Skeletal muscle cell (primary cell): ENCODE results near the gene EIF1AD.
A peak's percentile ranks its signal among the peaks of the same experiment; 100 is the strongest.
"Not testable (repeated sequence)": the region's sequence is repeated elsewhere in the genome, so short reads cannot be mapped to it uniquely, and the experiment has no call there.

ENCODE experiments used
- DNase-seq: peaks from one replicate; pipeline ENCODE4 v3.0.0-alpha.2; 2010; ENCODE audit warnings: low read depth
- H3K4me3 ChIP-seq: 2 replicates; pipeline ENCODE4 v1.5.1; 2011; ENCODE audit warnings: low read depth, mild to moderate bottlenecking, control low read depth, low read length, moderate library complexity

EIF1AD gene

DNA sequence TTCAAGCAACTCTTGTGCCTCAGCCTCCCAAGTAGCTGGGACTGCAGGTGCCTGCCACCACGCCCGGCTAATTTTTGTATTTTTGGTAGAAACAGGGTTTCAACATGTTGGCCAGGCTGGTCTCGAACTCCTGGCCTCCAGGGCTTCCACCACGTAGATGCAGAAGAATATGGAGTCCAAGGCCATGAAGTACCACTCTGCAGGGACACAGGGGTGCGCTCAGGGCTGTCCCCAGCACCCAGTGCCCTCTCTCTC, 21.2 kb upstream of the EIF1AD start:
- not testable (repeated sequence) for H3K4me3 ChIP-seq, DNase-seq

DNA sequence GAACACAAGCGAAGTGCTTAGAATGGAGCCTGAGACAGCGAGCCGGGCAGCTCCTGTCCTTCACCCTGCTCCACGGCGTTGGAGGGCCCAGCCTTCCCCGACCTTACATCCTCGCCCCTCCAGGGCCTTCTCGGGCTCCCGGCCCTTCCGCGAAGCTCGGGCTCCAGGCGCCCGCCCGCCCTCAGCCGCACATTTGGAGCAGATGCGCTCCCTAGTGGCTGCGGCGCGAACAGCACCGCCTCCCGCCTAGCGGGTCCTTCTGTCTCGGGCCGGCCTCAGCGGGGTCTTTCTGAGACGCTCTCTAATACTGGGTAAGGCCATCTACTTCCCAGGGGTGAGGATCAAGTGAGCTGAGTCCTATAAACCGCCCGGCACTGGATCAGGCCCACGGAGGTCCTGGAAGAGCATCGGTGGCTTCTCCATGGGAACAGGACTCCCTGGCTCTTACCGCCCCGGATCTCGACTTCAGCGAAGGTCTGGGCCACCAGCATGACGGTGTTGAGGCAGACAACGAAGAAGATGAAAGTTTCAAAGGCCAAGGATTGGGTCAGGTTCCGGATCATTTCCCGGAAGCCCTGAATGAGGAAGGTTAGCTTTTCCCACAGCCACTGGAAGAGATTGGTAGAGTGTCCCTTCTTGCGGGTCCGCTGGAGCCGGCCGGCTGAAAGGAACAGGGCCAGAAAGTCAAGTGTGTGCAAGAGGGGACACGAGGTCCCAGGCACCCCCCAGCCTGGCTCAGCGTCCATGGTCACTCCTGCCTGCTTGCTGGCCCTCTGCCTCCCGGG, 20.6 kb upstream of the EIF1AD start:
- DNase-seq: no peak
- no peak overlapping the region for H3K4me3 ChIP-seq

DNA sequence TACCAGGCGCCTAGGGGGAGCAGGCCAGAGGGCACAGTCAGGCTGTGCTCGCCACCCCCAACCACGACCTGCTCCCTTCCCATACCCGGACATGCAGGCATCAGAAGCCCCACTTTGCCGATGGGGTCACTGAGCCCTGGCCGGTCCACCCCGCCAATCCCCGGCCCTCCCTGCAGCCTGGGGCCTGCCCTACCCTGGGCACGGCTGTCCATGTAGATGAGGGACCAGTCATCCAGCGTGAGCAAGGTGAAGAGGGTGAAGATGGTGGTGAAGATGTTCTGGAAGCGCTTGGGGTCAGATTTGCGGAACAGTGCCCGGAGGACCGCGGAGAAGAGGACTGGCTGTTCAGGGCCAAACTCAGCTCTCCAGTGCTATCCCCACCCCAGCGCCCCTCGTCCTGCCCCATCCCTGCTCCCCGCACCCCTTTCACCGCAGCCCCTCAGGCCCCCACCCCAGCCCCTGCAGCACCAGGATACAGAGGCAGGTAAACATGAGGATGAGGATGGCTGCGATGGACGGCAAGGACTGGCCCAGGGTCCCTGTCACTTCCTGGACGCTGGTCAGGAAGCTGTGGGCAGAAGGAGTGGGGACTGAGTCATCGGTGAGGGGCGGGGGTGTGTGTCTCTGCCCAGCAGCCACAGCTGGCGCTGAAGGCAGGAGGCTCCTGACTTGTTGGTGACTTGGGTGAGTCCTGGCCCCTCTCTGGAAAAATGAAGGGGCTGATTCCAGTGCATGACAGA, 18.8 kb upstream of the EIF1AD start:
- no peak overlapping the region for H3K4me3 ChIP-seq
- peak; percentile 26 for DNase-seq

GRCh38 chr11:66020212-66020611, 18.3 kb upstream of the EIF1AD start:
- no peak overlapping the region for H3K4me3 ChIP-seq

GRCh38 chr11:66017321-66017720, 15.4 kb upstream of the EIF1AD start:
- DNase-seq: no peak

More at GRCh38 chr11:66020212-66020611, 18.3 kb upstream of the EIF1AD start:
- no peak for DNase-seq

GRCh38 chr11:66016793-66017177, 14.8 kb upstream of the EIF1AD start:
- DNase-seq: no peak
- no peak overlapping the region for H3K4me3 ChIP-seq

More at GRCh38 chr11:66017321-66017720, 15.4 kb upstream of the EIF1AD start:
- no peak overlapping the region for H3K4me3 ChIP-seq

GRCh38 chr11:66015936-66016792, 14.2 kb upstream of the EIF1AD start:
- DNase-seq: no peak
- H3K4me3 ChIP-seq: no peak overlapping the region

DNA sequence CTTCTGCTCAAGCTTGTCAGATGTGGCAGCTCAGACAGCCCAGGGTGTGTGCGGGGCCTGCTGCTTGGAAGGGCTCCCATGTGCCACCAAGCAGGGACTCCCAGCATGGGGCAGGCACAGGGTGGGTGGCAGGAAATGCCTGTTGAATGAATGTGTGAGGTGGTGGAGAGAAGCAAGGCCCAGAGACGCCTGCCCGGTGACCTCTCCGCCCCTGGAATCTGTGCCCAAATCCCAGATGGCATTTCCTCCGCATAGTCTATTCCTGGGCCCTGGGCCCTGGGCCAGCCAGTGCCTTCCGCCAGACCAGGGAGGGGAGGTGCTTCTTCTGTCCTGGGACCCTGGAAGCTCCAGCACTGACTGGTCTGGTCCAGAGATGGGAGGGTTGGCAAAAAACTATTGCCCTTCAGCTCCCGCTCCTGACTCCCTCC, 13.5 kb upstream of the EIF1AD start:
- H3K4me3 ChIP-seq: no peak overlapping the region
- no peak for DNase-seq

DNA sequence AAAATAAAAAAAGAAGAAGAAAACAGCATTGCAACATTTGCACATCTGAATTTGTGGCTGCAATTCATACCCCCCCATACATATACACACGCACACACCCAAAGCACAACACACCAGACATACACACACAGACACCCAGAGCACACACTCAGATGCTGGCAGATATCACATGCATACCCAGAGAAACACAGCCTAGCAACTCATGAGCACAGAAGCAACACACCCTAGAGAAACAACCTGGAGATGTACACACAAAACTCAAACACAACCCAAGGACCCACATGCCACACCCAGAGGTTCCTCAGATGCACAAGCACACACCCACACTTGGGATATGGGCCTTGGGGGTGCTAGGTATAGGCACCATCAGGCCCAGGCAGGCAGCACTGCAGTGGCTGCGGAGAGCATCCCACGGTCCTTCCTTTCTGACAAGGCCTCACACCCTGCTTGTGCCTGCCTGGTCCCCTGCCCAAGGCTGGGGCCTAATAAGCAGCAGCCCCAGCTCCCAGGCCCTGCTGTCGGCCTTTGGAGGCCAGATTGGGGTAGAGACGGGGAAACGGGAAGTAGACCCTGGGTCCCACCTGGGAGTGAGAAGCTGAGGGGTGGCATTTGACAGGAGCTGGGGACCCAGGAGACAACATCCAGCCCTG, 13.0 kb upstream of the EIF1AD start:
- H3K4me3 ChIP-seq: no peak overlapping the region
- DNase-seq: no peak

GRCh38 chr11:66013762-66014100, 11.8 kb upstream of the EIF1AD start:
- DNase-seq: no peak
- H3K4me3 ChIP-seq: no peak overlapping the region

GRCh38 chr11:66012946-66013761, 11.2 kb upstream of the EIF1AD start:
- no peak for DNase-seq
- no peak overlapping the region for H3K4me3 ChIP-seq

- DNase-seq: no peak
These were observed 10.5 kb upstream of the EIF1AD start for GRCh38 chr11:66012371-66012945.

DNA sequence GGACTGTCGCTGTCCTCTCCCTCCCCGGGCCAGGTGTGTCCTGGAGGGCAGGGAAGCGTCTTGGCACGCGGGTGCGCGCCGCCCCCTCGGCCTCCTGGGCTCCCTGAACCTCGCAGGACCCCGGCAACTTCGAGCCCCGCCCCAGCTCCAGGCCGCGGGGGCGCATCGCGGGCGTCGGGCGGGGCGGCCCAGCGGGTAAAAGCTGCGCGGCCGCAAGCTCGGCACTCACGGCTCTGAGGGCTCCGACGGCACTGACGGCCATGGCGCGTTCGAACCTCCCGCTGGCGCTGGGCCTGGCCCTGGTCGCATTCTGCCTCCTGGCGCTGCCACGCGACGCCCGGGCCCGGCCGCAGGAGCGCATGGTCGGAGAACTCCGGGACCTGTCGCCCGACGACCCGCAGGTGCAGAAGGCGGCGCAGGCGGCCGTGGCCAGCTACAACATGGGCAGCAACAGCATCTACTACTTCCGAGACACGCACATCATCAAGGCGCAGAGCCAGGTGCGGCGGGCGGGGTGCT, 9.9 kb upstream of the EIF1AD start, which contains the start of gene CST6:
Gene CST6 (plus strand): TSS at position 224 of the 519 bp plus-strand sequence. CDS start 37 bp downstream, at position 261.
- H3K4me3 ChIP-seq: no peak within 1 kb of the TSS

More at GRCh38 chr11:66012371-66012945, 10.5 kb upstream of the EIF1AD start:
- H3K4me3 ChIP-seq: no peak overlapping the region

GRCh38 chr11:66011239-66011784, 9.4 kb upstream of the EIF1AD start:
- no peak for DNase-seq
- no peak overlapping the region for H3K4me3 ChIP-seq

More for the DNA sequence above, 9.9 kb upstream of the EIF1AD start, which contains the start of gene CST6:
- no peak for DNase-seq

DNA sequence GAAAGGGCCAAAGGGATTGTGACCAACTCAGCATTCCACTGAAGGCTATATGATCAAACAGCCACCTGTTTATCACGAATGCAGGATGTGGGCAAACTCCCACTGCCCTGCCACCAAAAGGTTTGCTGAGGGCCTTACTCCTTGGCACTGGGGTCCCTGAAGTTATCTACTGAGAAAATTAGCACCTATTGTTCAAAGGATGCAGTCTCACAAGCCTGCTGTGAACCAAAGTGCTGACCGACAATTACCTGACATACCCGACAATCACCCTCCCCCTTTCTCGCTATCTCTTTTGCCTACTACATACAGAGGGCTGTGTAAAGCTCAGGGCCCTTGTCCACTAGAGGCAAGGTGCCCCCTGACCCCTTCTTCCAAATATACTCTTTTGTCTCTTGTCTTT, 8.1 kb upstream of the EIF1AD start:
- H3K4me3 ChIP-seq: not testable (repeated sequence)

DNA sequence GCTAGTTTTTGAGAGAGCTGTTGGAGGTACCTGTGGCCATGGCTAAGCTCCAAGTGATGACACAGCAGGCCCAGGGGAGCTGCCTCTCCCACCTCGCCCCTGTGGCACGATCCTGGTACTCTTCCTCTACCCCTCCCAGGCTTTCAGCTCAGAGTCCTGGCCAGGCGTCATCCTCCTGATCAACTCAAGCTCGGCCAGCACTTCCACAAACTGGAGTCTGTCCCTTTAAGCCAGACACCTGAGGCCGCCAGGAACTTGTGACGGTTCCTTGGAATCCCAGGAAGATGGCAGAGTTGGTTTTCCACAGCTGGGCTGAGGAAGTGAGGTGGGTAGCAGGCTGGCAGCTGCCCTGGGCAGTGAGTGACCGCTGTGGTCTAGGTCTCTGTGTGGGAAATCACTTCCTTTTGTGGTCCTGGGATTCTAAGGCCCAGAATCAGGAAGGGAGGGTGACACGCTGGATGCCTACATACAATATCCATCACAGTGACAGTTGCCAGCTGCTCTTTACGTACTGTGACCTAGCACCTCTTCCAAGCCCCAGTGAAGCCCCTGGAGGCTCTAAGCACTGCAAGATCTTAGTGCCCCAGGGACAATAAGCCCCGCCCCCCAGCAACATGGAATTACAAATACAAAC, 6.6 kb upstream of the EIF1AD start:
- no peak overlapping the region for H3K4me3 ChIP-seq
- no peak for DNase-seq

More for the DNA sequence above, 8.1 kb upstream of the EIF1AD start:
- not testable (repeated sequence) for DNase-seq

- H3K4me3 ChIP-seq: no peak overlapping the region
- no peak for DNase-seq
These were observed 6.1 kb upstream of the EIF1AD start for GRCh38 chr11:66008095-66008467.
